ENCODE data around the gene LSG1. TPM values are rescaled to one million over a fixed set of nuclear protein-coding genes. Genes with fewer than 3 reads are reported as not detected.
A peak's percentile ranks its signal among the peaks of the same experiment; 100 is the strongest.

The LSG1 gene
- total RNA-seq, 1 experiment from 2014 or later = 39.7 TPM

- TF ChIP-seq SIN3A (IDR thresholded peaks at IDR 0.05; ENCODE audit: low read depth) (no peak), ZFX (IDR thresholded peaks at IDR 0.05) (no peak), CBX3 (IDR thresholded peaks at IDR 0.05; ENCODE audit: low read depth) (no peak)
Measured at GRCh38 chr3:194637066-194637465, 34.9 kb downstream of the LSG1 start (continued).

- Histone ChIP-seq H2AFZ (ENCODE audit: low read depth, low read length, poor library complexity, severe bottlenecking) (peak within 1 kb of the TSS; percentile 94), H3K79me2 (ENCODE audit: insufficient read depth, low read length) (peaks cover 6% of the 10 kb centered on the region; the same call in 1 of the 2 replicates), H3K27me3 (ENCODE audit: insufficient read depth, low read length) (no peaks in the 10 kb centered on the region), H3K4me2 (ENCODE audit: low read length) (peak within 1 kb of the TSS; percentile 99), H3K4me1 (ENCODE audit: control insufficient read depth in 1 of 2, insufficient read depth in 2 of 2, low read length in 2 of 2) (peaks cover 4 to 14% of the 10 kb centered on the region in 2 experiments; a peak in 2 of 4 replicates), H3K27ac (ENCODE audit: low read depth, low read length) (peak within 1 kb of the TSS; percentile 93), H3K9me2 (ENCODE audit: insufficient read depth) (no peaks in the 10 kb centered on the region), H4K20me1 (ENCODE audit: insufficient read depth) (no peaks in the 10 kb centered on the region), H3K9me3 (ENCODE audit: control insufficient read depth in 1 of 2, insufficient read depth in 1 of 2, low read depth in 1 of 2, low read length in 2 of 2) (peaks cover 6 to 12% of the 10 kb centered on the region in 2 experiments; a peak in 1 of 4 replicates), H3K36me3 (ENCODE audit: control insufficient read depth in 1 of 2, insufficient read depth in 2 of 2, low read length in 2 of 2) (peaks cover 0 to 12% of the 10 kb centered on the region in 2 experiments; a peak in 1 of 4 replicates), H3K4me3 (replicated peaks in 1 of 2; ENCODE audit: low read depth in 1 of 2, low read length in 2 of 2) (peak within 1 kb of the TSS; percentile 69 to 74), H3K9ac (ENCODE audit: low read length) (peak within 1 kb of the TSS; percentile 63)
- ChIA-PET CTCF (interaction anchor here (1.0 to 1.7 kb wide), 8 partner anchors 9 to 637 kb away, joined by 3 to 10 read pairs (median 4); partner anchors contain the start of gene LSG1), POLR2A (interaction anchor here (0.7 kb wide), 1 partner anchor 89 kb away, joined by 3 read pairs; no protein-coding TSS in a partner anchor), RAD21 (ENCODE audit: low non-redundant PET in 1 of 2, low total read pairs in 2 of 2, uncharacterized antibody in 2 of 2, unreplicated experiment in 2 of 2) (no interaction called here)
- peak; percentile 86 for ATAC-seq
- TF ChIP-seq SIN3A (IDR thresholded peaks at IDR 0.05; ENCODE audit: low read depth) = peak; percentile 84
- TF ChIP-seq ELF1 (IDR thresholded peaks at IDR 0.05; ENCODE audit: borderline replicate concordance, low read depth) = no peak
- TF ChIP-seq CBX3 (IDR thresholded peaks at IDR 0.05; ENCODE audit: low read depth) = peak; percentile 61; the same call in 1 of the 2 replicates
- TF ChIP-seq MAX (IDR thresholded peaks at IDR 0.05) = peak; percentile 83
- no peak for TF ChIP-seq ZFX (IDR thresholded peaks at IDR 0.05)
- TF ChIP-seq RAD21 (IDR thresholded peaks at IDR 0.05; ENCODE audit: low read depth) = peak; percentile 57
- no peak for TF ChIP-seq REST (IDR thresholded peaks at IDR 0.05; ENCODE audit: low read depth)
- peak; percentile 28 to 53 (median 46); a peak in 5 of 6 replicates for TF ChIP-seq CTCF (IDR thresholded peaks at IDR 0.05 in 2 of 3, conservative IDR thresholded peaks at IDR 0.05 in 1 of 3; ENCODE audit: borderline replicate concordance in 1 of 3, insufficient read depth in 1 of 3, low read depth in 2 of 3, low read length in 2 of 3)
- peak; percentile 74 for TF ChIP-seq POLR2AphosphoS5 (IDR thresholded peaks at IDR 0.05; ENCODE audit: low read depth, low read length)
- no peak for TF ChIP-seq EZH2 (IDR thresholded peaks at IDR 0.05)
- TF ChIP-seq FOSL1 (IDR thresholded peaks at IDR 0.05; ENCODE audit: low read depth) = no peak
- TF ChIP-seq POLR2A (IDR thresholded peaks at IDR 0.05; ENCODE audit: borderline replicate concordance, extremely low read depth, insufficient read depth, insufficient read length) = peak; percentile 26
- peak; percentile 4 for TF ChIP-seq YY1 (IDR thresholded peaks at IDR 0.05; ENCODE audit: extremely low read depth, insufficient replicate concordance, low read depth, low read length)
- TF ChIP-seq SRF (IDR thresholded peaks at IDR 0.05; ENCODE audit: low read depth) = no peak
- no TSS peak for BruUV-seq (replicated peaks)
- DNase-seq (ENCODE audit: low read depth, low spot score) = peak; percentile 72
- intact Hi-C loops (cut with micrococcal nuclease) = no loop called here
Measured at GRCh38 chr3:194633349-194634004, 38.5 kb downstream of the LSG1 start, which contains the start of gene TMEM44. TMEM44 (minus strand) TSS chr3:194633419; CDS start chr3:194633215, 204 bp downstream.

Measured in HCT116 (cell line).